H1 (cell line): ENCODE results near the gene ANO2.

ENCODE experiments used
- CBX5 ChIP-seq: fragments of 300-800, 300-1000 bp; sonication (generic); IDR thresholded peaks from 2 replicates; pipeline ENCODE4 v1.7.1; 2016; ENCODE audit warnings: antibody characterized with exemption, low read length, low read depth
- CEBPB ChIP-seq: IDR thresholded peaks from 2 replicates; pipeline ENCODE4 v1.6.1; 2012; ENCODE audit warnings: low read depth, low read length
- EP300 ChIP-seq, 2 experiments: IDR thresholded peaks; 1 replicate in 1 of 2; 2 replicates in 1 of 2; pipeline ENCODE4 v1.6.1; 2011 to 2012; ENCODE audit warnings: low read depth in 2 of 2, low read length in 2 of 2, mild to moderate bottlenecking in 2 of 2, borderline replicate concordance in 1 of 2, inconsistent platforms in 1 of 2, moderate library complexity in 1 of 2
- EZH2 ChIP-seq: fragments of 200-600 bp; sonication (generic); IDR thresholded peaks from 2 replicates; pipeline ENCODE4 v1.7.1; 2012; ENCODE audit warnings: low read depth, mild to moderate bottlenecking, moderate library complexity, low read length, inconsistent platforms; ENCODE audit not compliant: severe bottlenecking
- RNF2 ChIP-seq: fragments of 200-900, 300-1000 bp; sonication (generic); IDR thresholded peaks from 2 replicates; pipeline ENCODE4 v1.7.1; 2016; ENCODE audit warnings: borderline replicate concordance, low read depth, mild to moderate bottlenecking, antibody characterized with exemption, low read length; ENCODE audit not compliant: poor library complexity, severe bottlenecking; ENCODE audit errors: missing control alignments
- SP2 ChIP-seq: IDR thresholded peaks from 2 replicates; pipeline ENCODE4 v1.6.1; 2012; ENCODE audit warnings: mild to moderate bottlenecking, low read length, inconsistent platforms
- SP4 ChIP-seq: IDR thresholded peaks from 2 replicates; pipeline ENCODE4 v1.6.1; 2012; ENCODE audit warnings: low read length, inconsistent platforms
- SUZ12 ChIP-seq: fragments of 200-600 bp; sonication (generic); IDR thresholded peaks from 2 replicates; pipeline ENCODE4 v1.6.1; 2012; ENCODE audit warnings: mild to moderate bottlenecking, inconsistent platforms, low read length, moderate library complexity, mixed read lengths
- TF ChIP-seq, protein P1 (sequence below), 3 experiments: IDR thresholded peaks; 1 replicate in 2 of 3; 2 replicates in 1 of 3; pipeline versions ENCODE4 v1.5.1 to v1.6.1; 2011; ENCODE audit warnings: low read length in 3 of 3, mild to moderate bottlenecking in 3 of 3, inconsistent platforms in 2 of 3, low read depth in 1 of 3, moderate library complexity in 1 of 3; ENCODE audit not compliant: insufficient read depth in 1 of 3; ENCODE audit errors: control extremely low read depth in 1 of 3

DNA sequence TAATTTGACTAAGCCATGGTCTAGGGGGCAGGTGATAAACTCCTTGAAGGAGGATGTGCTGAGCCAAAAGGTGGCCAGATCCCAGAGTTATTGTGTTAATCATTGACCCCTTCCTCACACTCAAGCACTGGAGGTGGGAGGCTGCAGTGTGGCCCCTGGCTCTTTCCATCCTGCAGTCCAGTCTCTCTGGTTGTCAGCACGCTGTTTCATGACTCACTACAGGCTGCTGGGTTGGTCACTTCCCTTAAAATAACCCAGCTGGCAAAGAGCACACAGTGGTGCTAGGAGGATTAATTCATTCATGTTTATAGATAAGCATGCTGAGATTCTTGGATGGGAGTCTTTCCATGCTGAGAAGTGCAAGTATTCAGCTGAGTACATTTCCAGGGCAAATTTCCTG, 228.9 kb downstream of the ANO2 start:
- TF ChIP-seq RNF2 (no peak), EP300 (IDR thresholded peaks at IDR 0.05; ENCODE audit: borderline replicate concordance in 1 of 2, low read depth in 2 of 2, low read length in 2 of 2) (no peak), CBX5 (no peak), EZH2 (no peak), SUZ12 (no peak), CEBPB (no peak), SP4 (no peak), SP2 (no peak)
- TF ChIP-seq, protein P1, sequence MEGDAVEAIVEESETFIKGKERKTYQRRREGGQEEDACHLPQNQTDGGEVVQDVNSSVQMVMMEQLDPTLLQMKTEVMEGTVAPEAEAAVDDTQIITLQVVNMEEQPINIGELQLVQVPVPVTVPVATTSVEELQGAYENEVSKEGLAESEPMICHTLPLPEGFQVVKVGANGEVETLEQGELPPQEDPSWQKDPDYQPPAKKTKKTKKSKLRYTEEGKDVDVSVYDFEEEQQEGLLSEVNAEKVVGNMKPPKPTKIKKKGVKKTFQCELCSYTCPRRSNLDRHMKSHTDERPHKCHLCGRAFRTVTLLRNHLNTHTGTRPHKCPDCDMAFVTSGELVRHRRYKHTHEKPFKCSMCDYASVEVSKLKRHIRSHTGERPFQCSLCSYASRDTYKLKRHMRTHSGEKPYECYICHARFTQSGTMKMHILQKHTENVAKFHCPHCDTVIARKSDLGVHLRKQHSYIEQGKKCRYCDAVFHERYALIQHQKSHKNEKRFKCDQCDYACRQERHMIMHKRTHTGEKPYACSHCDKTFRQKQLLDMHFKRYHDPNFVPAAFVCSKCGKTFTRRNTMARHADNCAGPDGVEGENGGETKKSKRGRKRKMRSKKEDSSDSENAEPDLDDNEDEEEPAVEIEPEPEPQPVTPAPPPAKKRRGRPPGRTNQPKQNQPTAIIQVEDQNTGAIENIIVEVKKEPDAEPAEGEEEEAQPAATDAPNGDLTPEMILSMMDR (IDR thresholded peaks at IDR 0.05; ENCODE audit: control extremely low read depth in 1 of 3, insufficient read depth in 1 of 3, low read depth in 1 of 3, low read length in 3 of 3), result no peak
